K562 (cell line): ENCODE results near the gene KNOP1. TPM values are rescaled to one million over a fixed set of nuclear protein-coding genes. Genes with fewer than 3 reads are reported as not detected.

ENCODE experiments used
- ATAC-seq: fragments of 200-7000 bp; cut with Tn5 transposase; 3 replicates; pipeline ENCODE4 v1.9.1; 2020; ENCODE audit warnings: moderate library complexity
- BruUV-seq: library from RNA; stranded (reverse); fragments of 400-500 nt; replicated peaks from 2 replicates; lab custom pipeline; 2021; lab: Mats Ljungman, UMichigan
- CTCF ChIA-PET: fragments of 300-600 bp; formaldehyde crosslinking; extraction: SDS; loops from one replicate; lab custom pipeline; 2021; ENCODE audit warnings: low intra/inter-chr PET ratio; lab: Yijun Ruan, JAX
- POLR2A ChIA-PET: fragments of 300-600, 350-650 bp; sonication (Branson Sonifier 250); formaldehyde crosslinking; extraction: SDS; loops from one replicate; lab custom pipeline; 2021; ENCODE audit warnings: antibody characterized with exemption, inconsistent platforms; lab: Yijun Ruan, JAX
- DNase-seq, 4 experiments: peaks; one replicate each; pipeline versions ENCODE4 v3.0.0 to v3.0.0-alpha.2; 2011 to 2018; ENCODE audit warnings: low spot score in 3 of 4, mixed read lengths in 3 of 4; ENCODE audit errors: extremely low read depth in 1 of 4
- FAIRE-seq: peaks from 2 replicates; lab custom pipeline; 2011; peaks lifted over from hg19 to GRCh38; lab: Jason Lieb, UNC
- H2AFZ ChIP-seq: 2 replicates; pipeline ENCODE4 v1.6.0; 2011; ENCODE audit warnings: low read depth, low read length, control low read depth, inconsistent platforms
- H3K27ac ChIP-seq: fragments of 200-600 bp; 3 replicates; pipeline ENCODE4 v1.8.0; 2011; ENCODE audit warnings: low read depth, mild to moderate bottlenecking, control low read depth, inconsistent platforms, low read length, moderate library complexity, mixed read lengths; ENCODE audit errors: extremely low read depth
- H3K27me3 ChIP-seq, 2 experiments: fragments of 300-600 bp in 1 of 2; 2 replicates in 1 of 2; 3 replicates in 1 of 2; pipeline versions ENCODE4 v1.6.0 to v1.8.0; 2011; ENCODE audit warnings: inconsistent platforms in 2 of 2, low read length in 2 of 2, mild to moderate bottlenecking in 1 of 2, mixed read lengths in 1 of 2, moderate library complexity in 1 of 2; ENCODE audit not compliant: control insufficient read depth in 2 of 2, insufficient read depth in 2 of 2
- H3K36me3 ChIP-seq: fragments of 300-600 bp; 3 replicates; pipeline ENCODE4 v1.8.0; 2011; ENCODE audit warnings: mild to moderate bottlenecking, low read length, inconsistent platforms; ENCODE audit not compliant: control insufficient read depth, insufficient read depth
- H3K4me1 ChIP-seq, 2 experiments: fragments of 200-600 bp in 1 of 2; replicated peaks in 1 of 2; 2 replicates in 1 of 2; 3 replicates in 1 of 2; pipeline versions ENCODE4 v1.5.1 to v1.8.0; 2011; ENCODE audit warnings: inconsistent platforms in 2 of 2, low read length in 2 of 2, mild to moderate bottlenecking in 1 of 2, mixed read lengths in 1 of 2, moderate library complexity in 1 of 2; ENCODE audit not compliant: control insufficient read depth in 2 of 2, insufficient read depth in 2 of 2
- H3K4me2 ChIP-seq: 2 replicates; pipeline ENCODE4 v1.6.1; 2011; ENCODE audit warnings: low read length, control low read depth, inconsistent platforms, mixed read lengths; ENCODE audit not compliant: insufficient read depth
- H3K4me3 ChIP-seq: fragments of 200-600 bp; sonication (generic), shearing (Covaris generic); 2 replicates; pipeline ENCODE4 v1.5.1; 2016; ENCODE audit warnings: control low read depth, inconsistent platforms
- H3K79me2 ChIP-seq: fragments of 200-600 bp; 3 replicates; pipeline ENCODE4 v1.8.0; 2011; ENCODE audit warnings: low read length, inconsistent platforms; ENCODE audit not compliant: control insufficient read depth, insufficient read depth
- H3K9ac ChIP-seq, 2 experiments: 2 replicates each; pipeline versions ENCODE4 v1.6.0 to v1.6.1; 2011; ENCODE audit warnings: low read depth in 2 of 2, low read length in 2 of 2, control low read depth in 1 of 2, inconsistent platforms in 1 of 2, mild to moderate bottlenecking in 1 of 2, mixed read lengths in 1 of 2; ENCODE audit not compliant: insufficient read depth in 1 of 2
- H3K9me1 ChIP-seq: one replicate; pipeline ENCODE4 v1.6.0; 2011; ENCODE audit warnings: inconsistent platforms, mild to moderate bottlenecking, low read length, moderate library complexity; ENCODE audit not compliant: control insufficient read depth, insufficient read depth
- H3K9me3 ChIP-seq: replicated peaks from 2 replicates; pipeline ENCODE4 v1.5.1; 2011; ENCODE audit warnings: low read depth, low read length, inconsistent platforms; ENCODE audit not compliant: control insufficient read depth, insufficient read depth
- H4K20me1 ChIP-seq: replicated peaks from 2 replicates; pipeline ENCODE4 v1.6.1; 2011; ENCODE audit warnings: low read length, inconsistent platforms, mixed read lengths; ENCODE audit not compliant: control insufficient read depth, insufficient read depth
- ARNT ChIP-seq, 2 experiments: fragments of 450-650 bp; IDR thresholded peaks; 2 replicates each; pipeline ENCODE4 v1.6.1; 2016; ENCODE audit warnings: mild to moderate bottlenecking in 1 of 2
- ESRRA ChIP-seq: fragments of 450-650 bp; IDR thresholded peaks from 2 replicates; pipeline ENCODE4 v1.6.1; 2014; ENCODE audit warnings: low read depth, mild to moderate bottlenecking, moderate library complexity, borderline replicate concordance
- KLF13 ChIP-seq: fragments of 450-650 bp; IDR thresholded peaks from 2 replicates; pipeline ENCODE4 v1.6.1; 2016; ENCODE audit warnings: missing genetic modification characterization, low read depth, mild to moderate bottlenecking, missing compliant biosample characterization, moderate library complexity, borderline replicate concordance
- LEF1 ChIP-seq: fragments of 450-650 bp; IDR thresholded peaks from 2 replicates; pipeline ENCODE4 v1.6.1; 2016; ENCODE audit warnings: mild to moderate bottlenecking
- NFATC3 ChIP-seq: fragments of 450-650 bp; IDR thresholded peaks from 2 replicates; pipeline ENCODE4 v1.6.1; 2017; ENCODE audit warnings: mild to moderate bottlenecking
- WGBS: fragments of 100-300 bp; shearing (Covaris generic); methylation state at CpG from one replicate; pipeline ENCODE4 v1.1.6; 2016; ENCODE audit warnings: low coverage, mixed read lengths; ENCODE audit not compliant: insufficient coverage; ENCODE audit errors: missing lambda C conversion rate; 5-methylcytosine and 5-hydroxymethylcytosine counted together
- in situ Hi-C: fragments of 300-500 bp; cut with MboI; formaldehyde crosslinking; loops from 4 replicates; pipeline ENCODE4 v1.15.0; 2018; ENCODE audit warnings: inconsistent platforms, mixed read lengths
- intact Hi-C: fragments of 100-400 bp; cut with micrococcal nuclease; formaldehyde crosslinking; loops from 2 replicates; pipeline ENCODE4 v1.14.2; 2022
- polyA plus RNA-seq, 8 experiments: library from polyadenylated mRNA; depleted of rRNA in 4 of 8; stranded (reverse) in 5 of 8; unstranded in 3 of 8; fragments of >200 nt; fragmentation: Nextera tagmentation in 2 of 8; fragmentation: Illumina TruSeq in 1 of 8; extraction: Ambion mirVana in 2 of 8; extraction: Trizol in 1 of 8; gene quantifications; 2 replicates each; pipeline versions ENCODE4 v1.2.1 to v1.2.3, GENCODE V29; 2011 to 2014; ENCODE audit warnings: inconsistent platforms in 1 of 8, missing spikeins in 1 of 8
- total RNA-seq, 7 experiments: library from RNA; depleted of rRNA in 6 of 7; stranded (reverse); fragments of >200 nt in 6 of 7; fragmentation: Illumina TruSeq in 2 of 7; extraction: Trizol in 2 of 7; gene quantifications; 2 replicates each; pipeline versions ENCODE4 v1.2.1 to v1.2.3, GENCODE V29; 2011 to 2021; ENCODE audit warnings: low replicate concordance in 1 of 7
- TF ChIP-seq, protein P1 (sequence below): fragments of 250-450 bp; sonication (Bioruptor Pico); IDR thresholded peaks from 2 replicates; pipeline ENCODE4 v1.4.0; 2020; ENCODE audit warnings: mild to moderate bottlenecking

The KNOP1 gene
- total and polyA plus RNA-seq, 9 of the 15 experiments (the other 6 are each of a cell fraction or from before 2014, with no cell fraction given), result 22.4 to 57.6 (median 39.3) TPM

DNA sequence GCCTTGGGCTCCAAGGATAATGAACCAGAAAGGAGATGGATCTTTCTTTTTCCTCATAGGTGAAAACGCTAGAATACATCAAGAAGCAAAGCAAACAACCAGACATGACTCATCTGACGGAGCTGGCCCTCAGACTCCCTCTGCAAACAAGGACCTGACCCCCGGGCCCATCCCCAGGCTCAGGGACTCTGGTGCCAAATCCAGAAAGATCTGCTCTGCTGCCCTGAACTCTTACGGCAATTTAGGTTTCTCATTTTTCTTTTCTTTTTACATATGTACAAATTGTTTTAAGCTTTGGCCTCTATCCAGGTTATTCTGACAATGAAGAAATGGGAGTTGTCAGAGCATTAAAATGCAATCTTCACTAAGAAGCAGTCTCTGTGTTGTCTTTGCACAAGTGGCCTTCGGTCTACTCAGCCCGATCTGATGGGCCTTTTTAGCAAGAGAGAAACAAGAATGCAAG, 17.7 kb downstream of the KNOP1 start:
- no TSS peak for BruUV-seq
- Histone ChIP-seq H3K4me3 (no peak overlapping the region), H3K9me1 (no peaks in the 10 kb centered on the region), H3K27me3 (no peaks in the 10 kb centered on the region), H4K20me1 (peaks cover 17% of the 10 kb centered on the region), H2AFZ (no peak overlapping the region), H3K36me3 (peaks cover 71% of the 10 kb centered on the region), H3K79me2 (no peaks in the 10 kb centered on the region; the same call in 1 of the 3 replicates), H3K9ac (no peak overlapping the region)
- CTCF ChIA-PET, result no interaction called here
- WGBS, result 67% methylated on average over 6 of the region's 6 CpGs
- FAIRE-seq, result no peak
- in situ Hi-C loops, result no loop called here
- TF ChIP-seq ARNT (IDR thresholded peaks at IDR 0.05), result no peak
- no peak for TF ChIP-seq NFATC3
- TF ChIP-seq KLF13 (tag), result no peak
- no peak for TF ChIP-seq ESRRA
- no peak for TF ChIP-seq LEF1
- TF ChIP-seq, protein P1, sequence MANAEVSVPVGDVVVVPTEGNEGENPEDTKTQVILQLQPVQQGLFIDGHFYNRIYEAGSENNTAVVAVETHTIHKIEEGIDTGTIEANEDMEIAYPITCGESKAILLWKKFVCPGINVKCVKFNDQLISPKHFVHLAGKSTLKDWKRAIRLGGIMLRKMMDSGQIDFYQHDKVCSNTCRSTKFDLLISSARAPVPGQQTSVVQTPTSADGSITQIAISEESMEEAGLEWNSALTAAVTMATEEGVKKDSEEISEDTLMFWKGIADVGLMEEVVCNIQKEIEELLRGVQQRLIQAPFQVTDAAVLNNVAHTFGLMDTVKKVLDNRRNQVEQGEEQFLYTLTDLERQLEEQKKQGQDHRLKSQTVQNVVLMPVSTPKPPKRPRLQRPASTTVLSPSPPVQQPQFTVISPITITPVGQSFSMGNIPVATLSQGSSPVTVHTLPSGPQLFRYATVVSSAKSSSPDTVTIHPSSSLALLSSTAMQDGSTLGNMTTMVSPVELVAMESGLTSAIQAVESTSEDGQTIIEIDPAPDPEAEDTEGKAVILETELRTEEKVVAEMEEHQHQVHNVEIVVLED (CRISPR knock-in tag), result no peak
- TF ChIP-seq, all 486 proteins: peak for 0
- no peak overlapping the region for H3K27ac ChIP-seq
- peaks cover 6 to 9% of the 10 kb centered on the region in 2 experiments; a peak in 4 of 5 replicates for H3K4me1 ChIP-seq
- H3K4me2 ChIP-seq, result no peak overlapping the region
- POLR2A ChIA-PET, result interaction anchor here (0.9 to 2.1 kb wide), 3 partner anchors 8 to 18 kb away, joined by 3 to 11 read pairs (median 3); partner anchors contain the start of genes IQCK and KNOP1
- intact Hi-C loops, result no loop called here
- ATAC-seq (no peak), DNase-seq (no peak)
- H3K9me3 ChIP-seq, result no peaks in the 10 kb centered on the region
